Endothelial cell of umbilical vein (primary cell): ENCODE data around the gene CD247.

Source experiments
- CTCF ChIP-seq, 2 donors: IDR thresholded peaks; 1 replicate in 1 of 2; 2 replicates in 1 of 2; pipeline ENCODE4 v1.5.1; 2011; ENCODE audit warnings: low read length in 2 of 2, mild to moderate bottlenecking in 2 of 2, moderate library complexity in 2 of 2, control low read depth in 1 of 2, inconsistent platforms in 1 of 2, low read depth in 1 of 2; ENCODE audit not compliant: insufficient read depth in 1 of 2; ENCODE audit errors: extremely low read depth in 1 of 2
- POLR2A ChIP-seq: IDR thresholded peaks from 2 replicates; pipeline ENCODE4 v1.6.1; 2012; ENCODE audit warnings: low read depth, mild to moderate bottlenecking, control low read depth, low read length
- POLR2AphosphoS5 ChIP-seq: IDR thresholded peaks from 2 replicates; pipeline ENCODE4 v1.6.1; 2012; ENCODE audit warnings: low read depth, mild to moderate bottlenecking, control low read depth, low read length, moderate library complexity; ENCODE audit not compliant: insufficient read depth

- TF ChIP-seq CTCF (IDR thresholded peaks at IDR 0.05; ENCODE audit: extremely low read depth in 1 of 2, insufficient read depth in 1 of 2, low read depth in 1 of 2, low read length in 2 of 2) (no peak), POLR2A (no peak), POLR2AphosphoS5 (no peak)
Measured at GRCh38 chr1:167471568-167471967, 46.8 kb downstream of the CD247 start.
